Panc1 (cell line): ENCODE results near the gene FAM221B. TPM values are rescaled to one million over a fixed set of nuclear protein-coding genes. Genes with fewer than 3 reads are reported as not detected.

Source experiments
- ATAC-seq: fragments of 200-7000 bp; cut with Tn5 transposase; 2 replicates; pipeline ENCODE4 v1.9.1; 2020; ENCODE audit warnings: mild to moderate bottlenecking, moderate library complexity
- BruUV-seq: library from RNA; stranded (reverse); fragments of 400-500 nt; replicated peaks from 2 replicates; lab custom pipeline; 2021; lab: Mats Ljungman, UMichigan
- CTCF ChIA-PET: fragments of 300-600 bp; sonication (Branson Sonifier 250); formaldehyde crosslinking; loops from one replicate; lab custom pipeline; 2022; ENCODE audit warnings: antibody characterized with exemption; lab: Charles Lee
- POLR2A ChIA-PET: fragments of 300-600 bp; sonication (Branson Sonifier 250); formaldehyde crosslinking; loops from one replicate; lab custom pipeline; 2022; ENCODE audit warnings: antibody characterized with exemption; lab: Charles Lee
- DNase-seq: peaks from one replicate; pipeline ENCODE4 v3.0.0-alpha.2; 2010; ENCODE audit warnings: low read depth, low spot score
- H3K27ac ChIP-seq: 2 replicates; pipeline ENCODE4 v1.5.1; 2011; ENCODE audit warnings: mild to moderate bottlenecking, low read length, inconsistent platforms
- H3K27me3 ChIP-seq: fragments of 200-500 bp; sonication (Bioruptor generic); 2 replicates; pipeline ENCODE4 v1.6.0; 2014; ENCODE audit warnings: low read length, inconsistent platforms; ENCODE audit not compliant: control insufficient read depth, insufficient read depth
- H3K36me3 ChIP-seq: fragments of 200-500 bp; sonication (Bioruptor generic); 2 replicates; pipeline ENCODE4 v1.5.1; 2014; ENCODE audit warnings: inconsistent platforms, mild to moderate bottlenecking, low read length, moderate library complexity; ENCODE audit not compliant: control insufficient read depth, insufficient read depth
- H3K4me1 ChIP-seq: 2 replicates; pipeline ENCODE4 v1.5.1; 2011; ENCODE audit warnings: inconsistent platforms, mild to moderate bottlenecking, low read length, moderate library complexity; ENCODE audit not compliant: control insufficient read depth, insufficient read depth
- H3K4me3 ChIP-seq, 2 experiments: 2 replicates each; pipeline ENCODE4 v1.5.1; 2011 to 2012; ENCODE audit warnings: low read depth in 2 of 2, low read length in 2 of 2, mild to moderate bottlenecking in 2 of 2, inconsistent platforms in 1 of 2, moderate library complexity in 1 of 2
- H3K9me3 ChIP-seq: fragments of 200-500 bp; sonication (Bioruptor generic); 2 replicates; pipeline ENCODE4 v1.5.1; 2014; ENCODE audit warnings: low read depth, mild to moderate bottlenecking, inconsistent platforms, low read length, moderate library complexity; ENCODE audit not compliant: control insufficient read depth, insufficient read depth
- POLR2AphosphoS5 ChIP-seq: IDR thresholded peaks from 2 replicates; pipeline ENCODE4 v1.6.1; 2012; ENCODE audit warnings: mild to moderate bottlenecking, low read depth, low read length, moderate library complexity
- SIN3A ChIP-seq: IDR thresholded peaks from 2 replicates; pipeline ENCODE4 v1.6.1; 2012; ENCODE audit warnings: low read depth, mild to moderate bottlenecking, low read length, moderate library complexity, borderline replicate concordance; ENCODE audit not compliant: insufficient read depth
- TCF7L2 ChIP-seq: IDR thresholded peaks from 2 replicates; pipeline ENCODE4 v1.6.1; 2011; ENCODE audit warnings: mild to moderate bottlenecking, low read depth, low read length, inconsistent platforms
- in situ Hi-C: cut with HindIII; loops from 2 replicates; pipeline ENCODE4 v1.10.0; 2016; ENCODE audit warnings: low sequenced_read_pairs, low pct_unique_long_range_greater_than_20kb
- intact Hi-C: fragments of 100-400 bp; cut with micrococcal nuclease; formaldehyde crosslinking; loops from one replicate; pipeline ENCODE4 v1.10.0; 2022; ENCODE audit not compliant: unreplicated experiment
- total RNA-seq: library from RNA; stranded (reverse); gene quantifications from one replicate; pipeline ENCODE4 v1.2.1, GENCODE V29; 2021; ENCODE audit not compliant: unreplicated experiment
- TF ChIP-seq, protein P1 (sequence below), 2 experiments: IDR thresholded peaks; 2 replicates each; pipeline ENCODE4 v1.6.1; 2011 to 2012; ENCODE audit warnings: low read depth in 2 of 2, control low read depth in 1 of 2, low read length in 1 of 2, mild to moderate bottlenecking in 1 of 2, moderate library complexity in 1 of 2; ENCODE audit not compliant: insufficient read depth in 1 of 2
- TF ChIP-seq, protein P2 (sequence below): fragments of 450-650 bp; IDR thresholded peaks from 2 replicates; pipeline ENCODE4 v1.5.1; 2017; ENCODE audit warnings: mild to moderate bottlenecking

The FAM221B gene
- total RNA-seq, 1 experiment from 2014 or later: not detected

DNA sequence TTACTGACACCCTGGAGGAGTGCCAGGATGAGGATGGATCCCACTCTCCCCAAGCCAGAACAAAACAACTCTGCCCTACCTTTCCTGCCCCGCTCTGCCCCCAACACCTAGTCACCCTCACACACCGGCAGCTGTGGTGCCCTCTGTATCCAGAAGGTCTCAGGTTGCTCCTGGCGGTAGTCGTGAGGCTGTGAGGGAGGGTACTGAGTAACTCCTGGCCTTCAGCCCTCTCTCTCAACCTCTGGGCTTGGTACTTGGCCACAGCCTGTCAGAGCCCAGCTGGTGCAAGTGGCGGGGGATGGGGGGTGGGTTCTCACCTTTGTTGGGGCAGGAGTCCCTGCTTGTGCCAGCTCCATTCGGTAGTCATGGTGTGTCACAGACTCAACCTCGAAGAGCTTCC lies 18.4 kb downstream of the FAM221B start:
- TF ChIP-seq POLR2AphosphoS5 (no peak), TCF7L2 (no peak), SIN3A (no peak)
- TF ChIP-seq, protein P1, sequence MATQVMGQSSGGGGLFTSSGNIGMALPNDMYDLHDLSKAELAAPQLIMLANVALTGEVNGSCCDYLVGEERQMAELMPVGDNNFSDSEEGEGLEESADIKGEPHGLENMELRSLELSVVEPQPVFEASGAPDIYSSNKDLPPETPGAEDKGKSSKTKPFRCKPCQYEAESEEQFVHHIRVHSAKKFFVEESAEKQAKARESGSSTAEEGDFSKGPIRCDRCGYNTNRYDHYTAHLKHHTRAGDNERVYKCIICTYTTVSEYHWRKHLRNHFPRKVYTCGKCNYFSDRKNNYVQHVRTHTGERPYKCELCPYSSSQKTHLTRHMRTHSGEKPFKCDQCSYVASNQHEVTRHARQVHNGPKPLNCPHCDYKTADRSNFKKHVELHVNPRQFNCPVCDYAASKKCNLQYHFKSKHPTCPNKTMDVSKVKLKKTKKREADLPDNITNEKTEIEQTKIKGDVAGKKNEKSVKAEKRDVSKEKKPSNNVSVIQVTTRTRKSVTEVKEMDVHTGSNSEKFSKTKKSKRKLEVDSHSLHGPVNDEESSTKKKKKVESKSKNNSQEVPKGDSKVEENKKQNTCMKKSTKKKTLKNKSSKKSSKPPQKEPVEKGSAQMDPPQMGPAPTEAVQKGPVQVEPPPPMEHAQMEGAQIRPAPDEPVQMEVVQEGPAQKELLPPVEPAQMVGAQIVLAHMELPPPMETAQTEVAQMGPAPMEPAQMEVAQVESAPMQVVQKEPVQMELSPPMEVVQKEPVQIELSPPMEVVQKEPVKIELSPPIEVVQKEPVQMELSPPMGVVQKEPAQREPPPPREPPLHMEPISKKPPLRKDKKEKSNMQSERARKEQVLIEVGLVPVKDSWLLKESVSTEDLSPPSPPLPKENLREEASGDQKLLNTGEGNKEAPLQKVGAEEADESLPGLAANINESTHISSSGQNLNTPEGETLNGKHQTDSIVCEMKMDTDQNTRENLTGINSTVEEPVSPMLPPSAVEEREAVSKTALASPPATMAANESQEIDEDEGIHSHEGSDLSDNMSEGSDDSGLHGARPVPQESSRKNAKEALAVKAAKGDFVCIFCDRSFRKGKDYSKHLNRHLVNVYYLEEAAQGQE (IDR thresholded peaks at IDR 0.05; ENCODE audit: insufficient read depth in 1 of 2, low read depth in 2 of 2, low read length in 1 of 2): no peak
- TF ChIP-seq, protein P2, sequence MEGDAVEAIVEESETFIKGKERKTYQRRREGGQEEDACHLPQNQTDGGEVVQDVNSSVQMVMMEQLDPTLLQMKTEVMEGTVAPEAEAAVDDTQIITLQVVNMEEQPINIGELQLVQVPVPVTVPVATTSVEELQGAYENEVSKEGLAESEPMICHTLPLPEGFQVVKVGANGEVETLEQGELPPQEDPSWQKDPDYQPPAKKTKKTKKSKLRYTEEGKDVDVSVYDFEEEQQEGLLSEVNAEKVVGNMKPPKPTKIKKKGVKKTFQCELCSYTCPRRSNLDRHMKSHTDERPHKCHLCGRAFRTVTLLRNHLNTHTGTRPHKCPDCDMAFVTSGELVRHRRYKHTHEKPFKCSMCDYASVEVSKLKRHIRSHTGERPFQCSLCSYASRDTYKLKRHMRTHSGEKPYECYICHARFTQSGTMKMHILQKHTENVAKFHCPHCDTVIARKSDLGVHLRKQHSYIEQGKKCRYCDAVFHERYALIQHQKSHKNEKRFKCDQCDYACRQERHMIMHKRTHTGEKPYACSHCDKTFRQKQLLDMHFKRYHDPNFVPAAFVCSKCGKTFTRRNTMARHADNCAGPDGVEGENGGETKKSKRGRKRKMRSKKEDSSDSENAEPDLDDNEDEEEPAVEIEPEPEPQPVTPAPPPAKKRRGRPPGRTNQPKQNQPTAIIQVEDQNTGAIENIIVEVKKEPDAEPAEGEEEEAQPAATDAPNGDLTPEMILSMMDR: no peak
- Histone ChIP-seq H3K4me3 (no peak overlapping the region), H3K4me1 (peaks cover 29% of the 10 kb centered on the region), H3K36me3 (no peaks in the 10 kb centered on the region), H3K9me3 (no peaks in the 10 kb centered on the region), H3K27me3 (no peaks in the 10 kb centered on the region), H3K27ac (no peak overlapping the region)
- ChIA-PET POLR2A (interaction anchor here (0.6 kb wide), 1 partner anchor 70 kb away, joined by 3 read pairs; no protein-coding TSS in a partner anchor), CTCF (no interaction called here)
- in situ Hi-C loops (no loop called here), intact Hi-C loops (loop anchor here (10.0 kb wide), 1 partner anchor 155 kb away; the partner anchor contains the start of genes CCDC107, RMRP and SIT1)
- ATAC-seq (no peak), DNase-seq (no peak)
- no TSS peak for BruUV-seq

DNA sequence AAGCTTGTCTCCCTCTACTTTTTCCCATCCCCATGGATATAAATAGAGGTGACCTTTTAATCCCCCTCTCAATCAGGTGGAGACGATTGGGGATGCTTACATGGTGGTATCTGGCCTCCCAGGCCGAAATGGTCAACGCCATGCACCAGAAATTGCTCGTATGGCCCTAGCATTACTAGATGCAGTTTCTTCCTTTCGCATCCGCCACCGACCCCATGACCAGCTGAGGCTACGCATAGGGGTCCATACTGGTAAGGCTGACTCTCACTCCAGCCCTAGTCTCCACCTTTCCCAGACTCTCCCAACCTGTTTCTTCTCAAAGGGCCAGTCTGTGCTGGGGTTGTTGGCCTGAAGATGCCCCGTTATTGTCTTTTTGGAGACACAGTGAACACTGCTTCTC lies 20.1 kb downstream of the FAM221B start:
- H3K27me3 ChIP-seq: no peaks in the 10 kb centered on the region
- H3K9me3 ChIP-seq: no peaks in the 10 kb centered on the region
- H3K4me3 ChIP-seq: no peak overlapping the region
- H3K36me3 ChIP-seq: peaks cover under 1% of the 10 kb centered on the region; the same call in 1 of the 2 replicates
- CTCF ChIA-PET: interaction anchor here (0.7 kb wide), 1 partner anchor 18 kb away, joined by 10 read pairs; no protein-coding TSS in a partner anchor
- peaks cover 20% of the 10 kb centered on the region for H3K4me1 ChIP-seq
- TF ChIP-seq POLR2AphosphoS5 (no peak), TCF7L2 (no peak), SIN3A (no peak)
- intact Hi-C loops (no loop called here), in situ Hi-C loops (no loop called here)
- H3K27ac ChIP-seq: no peak overlapping the region
- ATAC-seq (no peak), DNase-seq (no peak)
- BruUV-seq: no TSS peak
- POLR2A ChIA-PET: interaction anchor here (0.6 kb wide), 1 partner anchor 47 kb away, joined by 3 read pairs; no protein-coding TSS in a partner anchor

DNA sequence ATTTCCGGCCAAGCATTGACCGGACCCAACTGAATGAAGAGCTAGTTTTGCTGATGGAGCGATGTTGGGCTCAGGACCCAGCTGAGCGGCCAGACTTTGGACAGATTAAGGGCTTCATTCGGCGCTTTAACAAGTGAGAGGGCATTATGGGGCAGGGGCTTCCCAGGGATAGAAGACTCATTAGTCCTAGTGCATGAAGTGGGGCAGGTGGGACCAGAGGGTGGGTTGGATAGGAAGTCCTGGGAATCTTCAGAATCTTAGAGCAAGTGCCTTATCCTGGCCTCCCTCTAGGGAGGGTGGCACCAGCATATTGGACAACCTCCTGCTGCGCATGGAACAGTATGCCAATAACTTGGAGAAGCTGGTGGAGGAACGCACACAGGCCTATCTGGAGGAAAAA lies 22.4 kb downstream of the FAM221B start:
- ChIA-PET CTCF (interaction anchor here (1.3 kb wide), 1 partner anchor 16 kb away, joined by 6 read pairs; no protein-coding TSS in a partner anchor), POLR2A (no interaction called here)
- H3K36me3 ChIP-seq: peaks cover 3% of the 10 kb centered on the region; the same call in 1 of the 2 replicates
- H3K4me3 ChIP-seq: no peak overlapping the region
- no peaks in the 10 kb centered on the region; the same call in 1 of the 2 replicates for H3K4me1 ChIP-seq
- in situ Hi-C loops (no loop called here), intact Hi-C loops (no loop called here)
- ATAC-seq (no peak), DNase-seq (no peak)
- no peak for TF ChIP-seq TCF7L2
- TF ChIP-seq SIN3A: no peak
- TF ChIP-seq, protein P2: no peak
- TF ChIP-seq, protein P1 (IDR thresholded peaks at IDR 0.05; ENCODE audit: insufficient read depth in 1 of 2, low read depth in 2 of 2, low read length in 1 of 2): no peak
- TF ChIP-seq POLR2AphosphoS5: no peak
- no peaks in the 10 kb centered on the region for H3K27me3 ChIP-seq
- BruUV-seq: no TSS peak
- no peak overlapping the region for H3K27ac ChIP-seq
- no peaks in the 10 kb centered on the region for H3K9me3 ChIP-seq
